SH-SY5Y (cell line): ENCODE results near the gene GPR62.

Experiments
- GATA2 ChIP-seq: IDR thresholded peaks from 2 replicates; pipeline ENCODE4 v1.6.1; 2011; ENCODE audit warnings: mild to moderate bottlenecking, low read depth, low read length
- GATA3 ChIP-seq: IDR thresholded peaks from 2 replicates; pipeline ENCODE4 v1.6.1; 2011; ENCODE audit warnings: low read depth, mild to moderate bottlenecking, low read length, moderate library complexity

Gene GPR62

GRCh38 chr3:51934991-51935885 is 19.9 kb upstream of the GPR62 start:
- TF ChIP-seq GATA3 (no peak), GATA2 (no peak)

DNA sequence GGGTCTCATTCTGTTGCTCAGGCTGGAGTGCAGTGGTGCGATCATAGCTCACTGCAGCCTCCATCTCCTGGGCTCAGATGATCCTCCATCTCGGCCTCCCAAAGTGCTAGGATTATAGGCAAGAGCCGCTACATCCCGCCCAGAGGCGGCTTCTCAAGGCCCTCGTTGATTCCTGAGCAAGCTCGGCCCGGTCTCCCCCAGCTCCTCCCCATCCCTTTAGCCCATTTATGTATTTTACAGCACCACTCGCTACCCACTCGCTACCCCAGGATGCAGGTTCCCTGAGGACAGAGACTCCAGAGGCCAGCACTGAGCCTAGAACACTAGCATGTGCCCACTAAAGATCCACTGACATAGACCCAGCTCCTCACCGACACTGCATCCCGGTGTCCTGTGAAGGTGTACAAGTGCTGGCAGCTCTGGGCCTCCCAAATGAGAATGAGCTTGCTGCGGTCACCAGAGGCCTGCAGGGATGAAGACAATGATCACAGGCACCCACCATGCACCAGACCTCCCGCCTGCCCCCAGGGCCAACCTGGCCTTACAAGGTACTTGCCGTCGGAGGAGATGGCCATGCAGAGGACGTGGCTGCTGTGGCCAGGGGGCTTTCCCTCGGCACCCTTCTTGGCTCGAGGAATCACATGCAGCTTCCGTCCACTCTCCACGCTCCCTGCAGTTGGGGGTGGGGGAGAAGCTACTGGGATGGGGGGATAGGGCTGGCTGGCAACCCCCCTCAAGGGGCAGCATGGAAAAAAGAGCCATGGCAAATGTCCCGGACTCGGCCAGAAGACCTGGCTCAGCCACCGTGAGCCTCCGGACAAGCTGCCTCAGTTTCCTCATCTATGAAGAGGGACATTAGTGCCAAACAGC is 19.1 kb upstream of the GPR62 start:
- TF ChIP-seq GATA3 = no peak
- TF ChIP-seq GATA2 = no peak

- TF ChIP-seq GATA3 = no peak
- TF ChIP-seq GATA2 = no peak
Measured at GRCh38 chr3:51937014-51937413, 18.2 kb upstream of the GPR62 start.

DNA sequence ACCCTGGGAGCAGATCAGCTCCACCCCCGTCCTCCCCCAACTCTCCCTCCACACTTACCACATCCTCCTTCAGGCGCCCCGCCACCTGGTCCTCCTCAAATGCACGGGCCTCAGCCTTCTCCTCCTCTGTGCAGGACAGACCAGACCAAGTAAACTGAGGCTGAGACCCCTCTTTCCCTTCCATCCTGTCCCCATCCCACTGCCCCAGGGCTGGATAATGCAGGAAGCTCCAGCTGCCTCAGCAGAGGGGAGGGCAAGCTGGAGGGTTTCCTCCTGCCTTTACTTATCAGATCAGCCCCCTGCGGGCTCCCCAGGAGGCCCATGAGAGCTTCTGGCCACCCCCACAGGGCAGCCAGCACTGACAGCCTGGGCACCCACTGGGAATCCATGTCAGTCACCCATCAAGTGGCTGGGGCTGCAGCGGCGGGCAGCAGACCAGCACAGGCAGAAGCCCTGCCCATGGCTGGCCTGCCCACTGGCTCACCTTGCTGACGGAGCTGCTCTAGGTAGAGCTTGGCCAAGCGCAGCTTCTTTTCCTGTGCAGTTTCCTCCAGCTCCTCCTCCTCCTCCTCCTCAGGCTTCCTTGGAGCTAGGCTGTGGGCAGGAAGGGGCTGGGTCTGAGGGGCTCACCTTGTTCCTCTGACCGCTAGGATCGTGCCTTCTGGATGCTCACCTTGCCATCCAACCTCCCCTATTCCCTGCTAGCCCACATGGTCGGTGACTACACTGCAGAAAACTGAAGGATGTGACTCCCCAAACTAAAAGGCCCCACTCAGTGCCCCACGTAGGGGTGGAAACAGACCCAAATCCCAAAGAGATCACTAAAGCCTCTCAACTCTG is 17.4 kb upstream of the GPR62 start:
- no peak for TF ChIP-seq GATA3
- TF ChIP-seq GATA2 = no peak

GRCh38 chr3:51938780-51939425 is 16.3 kb upstream of the GPR62 start:
- no peak for TF ChIP-seq GATA3
- TF ChIP-seq GATA2 = no peak

GRCh38 chr3:51940648-51941462 is 14.3 kb upstream of the GPR62 start:
- no peak for TF ChIP-seq GATA2
- TF ChIP-seq GATA3 = no peak

GRCh38 chr3:51941463-51941797 is 13.8 kb upstream of the GPR62 start:
- TF ChIP-seq GATA2 (no peak), GATA3 (no peak)

- no peak for TF ChIP-seq GATA3
- no peak for TF ChIP-seq GATA2
Measured at GRCh38 chr3:51941798-51942602, 13.2 kb upstream of the GPR62 start, which contains the start of the genes PARP3 and RRP9. Gene PARP3, plus strand, starts transcription at chr3:51942363. Its CDS starts 993 bp downstream, at chr3:51943356. Gene RRP9, minus strand, starts transcription at chr3:51941904. Its CDS starts 37 bp downstream, at chr3:51941867.

DNA sequence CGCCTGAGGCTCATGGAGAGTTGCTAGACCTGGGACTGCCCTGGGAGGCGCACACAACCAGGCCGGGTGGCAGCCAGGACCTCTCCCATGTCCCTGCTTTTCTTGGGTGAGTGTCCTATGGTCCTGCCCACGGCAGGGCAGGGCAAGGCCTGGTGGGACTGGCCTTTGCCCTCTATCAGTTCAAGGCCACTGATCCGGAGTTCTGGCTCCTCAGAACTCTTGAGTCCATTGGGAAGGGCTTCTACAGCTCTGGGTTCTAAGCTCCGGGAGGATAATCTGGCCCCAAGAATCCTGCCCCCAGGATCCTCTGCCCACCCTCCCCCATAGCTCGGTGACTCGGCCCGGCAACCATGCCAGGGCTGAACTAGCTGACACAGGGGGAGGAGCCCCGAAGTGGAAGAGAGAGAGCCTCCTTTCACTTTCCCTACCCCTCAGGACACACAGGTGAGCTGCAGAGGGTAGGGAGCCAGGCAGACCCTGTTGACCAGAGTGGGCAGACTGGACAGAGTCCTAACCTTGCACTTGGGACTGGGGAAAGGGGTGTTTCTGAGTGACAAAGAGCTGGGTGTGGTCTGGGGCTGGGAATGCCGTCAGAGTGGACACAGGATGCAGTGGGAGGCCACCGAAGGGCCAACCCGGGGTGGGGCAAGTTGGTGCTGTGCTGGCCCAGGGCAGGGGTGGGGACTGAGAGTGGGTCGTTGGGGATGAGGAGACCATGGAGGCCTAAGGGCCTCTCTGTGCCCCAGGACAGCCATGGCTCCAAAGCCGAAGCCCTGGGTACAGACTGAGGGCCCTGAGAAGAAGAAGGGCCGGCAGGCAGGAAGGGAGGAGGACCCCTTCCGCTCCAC is 12.4 kb upstream of the GPR62 start:
- TF ChIP-seq GATA3 (no peak), GATA2 (no peak)

- TF ChIP-seq GATA2 (no peak), GATA3 (no peak)
Measured at GRCh38 chr3:51943451-51944391, 11.5 kb upstream of the GPR62 start.
